Hindlimb muscle (tissue), 1 donor: ENCODE results near the gene MRPS16. TPM values are rescaled to one million over a fixed set of nuclear protein-coding genes. Genes with fewer than 3 reads are reported as not detected.
A peak's percentile ranks its signal among the peaks of the same experiment; 100 is the strongest.

Source experiments
- DNase-seq: peaks from one replicate; pipeline ENCODE4 v3.0.0-alpha.2; 2013
- polyA plus RNA-seq: library from polyadenylated mRNA; unstranded; fragments of 120-200 nt; gene quantifications from one replicate; pipeline ENCODE4 v1.2.1, GENCODE V29; 2013; ENCODE audit not compliant: insufficient read length

MRPS16 gene
- polyA plus RNA-seq, 1 donor: 71.7 TPM

- DNase-seq: no peak
Observed at GRCh38 chr10:73238990-73239566, 13.4 kb downstream of the MRPS16 start.

- no peak for DNase-seq
Observed at GRCh38 chr10:73234695-73235094, 17.7 kb downstream of the MRPS16 start.

- DNase-seq: no peak
Observed at GRCh38 chr10:73233883-73234282, 18.6 kb downstream of the MRPS16 start.

- DNase-seq: no peak
Observed at GRCh38 chr10:73232887-73233286, 19.6 kb downstream of the MRPS16 start.

- DNase-seq: no peak
Observed at GRCh38 chr10:73229567-73229966, 22.9 kb downstream of the MRPS16 start.

GRCh38 chr10:73228247-73228646, 24.2 kb downstream of the MRPS16 start:
- no peak for DNase-seq

GRCh38 chr10:73226663-73227062, 25.8 kb downstream of the MRPS16 start:
- no peak for DNase-seq

- no peak for DNase-seq
Observed at GRCh38 chr10:73225518-73225917, 26.9 kb downstream of the MRPS16 start.

GRCh38 chr10:73220989-73221388, 31.5 kb downstream of the MRPS16 start:
- DNase-seq: no peak

- DNase-seq: no peak
Observed at GRCh38 chr10:73219384-73219783, 33.1 kb downstream of the MRPS16 start.

- DNase-seq: no peak
Observed at GRCh38 chr10:73218431-73219191, 33.8 kb downstream of the MRPS16 start.

GRCh38 chr10:73217628-73218027, 34.8 kb downstream of the MRPS16 start:
- no peak for DNase-seq

GRCh38 chr10:73215749-73216148, 36.7 kb downstream of the MRPS16 start:
- no peak for DNase-seq

- DNase-seq: no peak
Observed at GRCh38 chr10:73211106-73211811, 41.2 kb downstream of the MRPS16 start.

GRCh38 chr10:73210395-73211105, 41.9 kb downstream of the MRPS16 start:
- DNase-seq: no peak

GRCh38 chr10:73209705-73210104, 42.7 kb downstream of the MRPS16 start:
- DNase-seq: no peak

- DNase-seq: peak; percentile 6
Observed at GRCh38 chr10:73207883-73208282, 44.6 kb downstream of the MRPS16 start.

- DNase-seq: no peak
Observed at GRCh38 chr10:73206385-73206784, 46.1 kb downstream of the MRPS16 start.

- DNase-seq: no peak
Observed at GRCh38 chr10:73205890-73206289, 46.6 kb downstream of the MRPS16 start.

GRCh38 chr10:73205081-73205480, 47.4 kb downstream of the MRPS16 start:
- DNase-seq: no peak
